GM12864 (cell line): Measurements from ENCODE around the gene EHMT1.
"Not testable (repeated sequence)": the region's sequence is repeated elsewhere in the genome, so short reads cannot be mapped to it uniquely, and the experiment has no call there.

Source experiments
- DNase-seq: peaks from one replicate; pipeline ENCODE4 v3.0.0-alpha.2; 2011; ENCODE audit warnings: low read depth
- H3K4me3 ChIP-seq: 2 replicates; pipeline ENCODE4 v1.5.1; 2011; ENCODE audit warnings: mild to moderate bottlenecking, low read depth, low read length, control low read depth
- CTCF ChIP-seq: IDR thresholded peaks from 2 replicates; pipeline ENCODE4 v1.5.1; 2011; ENCODE audit warnings: low read depth, mild to moderate bottlenecking, moderate library complexity, low read length, control low read depth, inconsistent platforms; ENCODE audit errors: missing control alignments

Gene EHMT1

GRCh38 chr9:137873408-137873807 is 254.6 kb downstream of the EHMT1 start:
- H3K4me3 ChIP-seq = no peak overlapping the region
- no peak for DNase-seq
- no peak for TF ChIP-seq CTCF

GRCh38 chr9:137873858-137874362 is 255.1 kb downstream of the EHMT1 start:
- no peak for TF ChIP-seq CTCF
- no peak overlapping the region for H3K4me3 ChIP-seq
- DNase-seq = no peak

GRCh38 chr9:137875354-137875753 is 256.5 kb downstream of the EHMT1 start:
- H3K4me3 ChIP-seq = no peak overlapping the region
- no peak for DNase-seq
- no peak for TF ChIP-seq CTCF

- no peak overlapping the region for H3K4me3 ChIP-seq
- no peak for DNase-seq
- no peak for TF ChIP-seq CTCF
Measured at GRCh38 chr9:137875846-137876245, 257.0 kb downstream of the EHMT1 start.

GRCh38 chr9:137876269-137876668 is 257.5 kb downstream of the EHMT1 start:
- no peak overlapping the region for H3K4me3 ChIP-seq
- no peak for TF ChIP-seq CTCF
- no peak for DNase-seq

GRCh38 chr9:137876781-137877386 is 258.1 kb downstream of the EHMT1 start:
- no peak overlapping the region for H3K4me3 ChIP-seq
- no peak for TF ChIP-seq CTCF
- no peak for DNase-seq

GRCh38 chr9:137877506-137878122 is 258.8 kb downstream of the EHMT1 start, which contains the start of gene CACNA1B:
CACNA1B (plus strand) TSS chr9:137877782; CDS start chr9:137877934, 152 bp downstream.
- DNase-seq, H3K4me3 ChIP-seq: not testable (repeated sequence)
